ENCODE measurements around the gene MCRIP1.

- TF ChIP-seq, protein P1, sequence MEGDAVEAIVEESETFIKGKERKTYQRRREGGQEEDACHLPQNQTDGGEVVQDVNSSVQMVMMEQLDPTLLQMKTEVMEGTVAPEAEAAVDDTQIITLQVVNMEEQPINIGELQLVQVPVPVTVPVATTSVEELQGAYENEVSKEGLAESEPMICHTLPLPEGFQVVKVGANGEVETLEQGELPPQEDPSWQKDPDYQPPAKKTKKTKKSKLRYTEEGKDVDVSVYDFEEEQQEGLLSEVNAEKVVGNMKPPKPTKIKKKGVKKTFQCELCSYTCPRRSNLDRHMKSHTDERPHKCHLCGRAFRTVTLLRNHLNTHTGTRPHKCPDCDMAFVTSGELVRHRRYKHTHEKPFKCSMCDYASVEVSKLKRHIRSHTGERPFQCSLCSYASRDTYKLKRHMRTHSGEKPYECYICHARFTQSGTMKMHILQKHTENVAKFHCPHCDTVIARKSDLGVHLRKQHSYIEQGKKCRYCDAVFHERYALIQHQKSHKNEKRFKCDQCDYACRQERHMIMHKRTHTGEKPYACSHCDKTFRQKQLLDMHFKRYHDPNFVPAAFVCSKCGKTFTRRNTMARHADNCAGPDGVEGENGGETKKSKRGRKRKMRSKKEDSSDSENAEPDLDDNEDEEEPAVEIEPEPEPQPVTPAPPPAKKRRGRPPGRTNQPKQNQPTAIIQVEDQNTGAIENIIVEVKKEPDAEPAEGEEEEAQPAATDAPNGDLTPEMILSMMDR (IDR thresholded peaks at IDR 0.05): no peak
- TF ChIP-seq, protein P2, sequence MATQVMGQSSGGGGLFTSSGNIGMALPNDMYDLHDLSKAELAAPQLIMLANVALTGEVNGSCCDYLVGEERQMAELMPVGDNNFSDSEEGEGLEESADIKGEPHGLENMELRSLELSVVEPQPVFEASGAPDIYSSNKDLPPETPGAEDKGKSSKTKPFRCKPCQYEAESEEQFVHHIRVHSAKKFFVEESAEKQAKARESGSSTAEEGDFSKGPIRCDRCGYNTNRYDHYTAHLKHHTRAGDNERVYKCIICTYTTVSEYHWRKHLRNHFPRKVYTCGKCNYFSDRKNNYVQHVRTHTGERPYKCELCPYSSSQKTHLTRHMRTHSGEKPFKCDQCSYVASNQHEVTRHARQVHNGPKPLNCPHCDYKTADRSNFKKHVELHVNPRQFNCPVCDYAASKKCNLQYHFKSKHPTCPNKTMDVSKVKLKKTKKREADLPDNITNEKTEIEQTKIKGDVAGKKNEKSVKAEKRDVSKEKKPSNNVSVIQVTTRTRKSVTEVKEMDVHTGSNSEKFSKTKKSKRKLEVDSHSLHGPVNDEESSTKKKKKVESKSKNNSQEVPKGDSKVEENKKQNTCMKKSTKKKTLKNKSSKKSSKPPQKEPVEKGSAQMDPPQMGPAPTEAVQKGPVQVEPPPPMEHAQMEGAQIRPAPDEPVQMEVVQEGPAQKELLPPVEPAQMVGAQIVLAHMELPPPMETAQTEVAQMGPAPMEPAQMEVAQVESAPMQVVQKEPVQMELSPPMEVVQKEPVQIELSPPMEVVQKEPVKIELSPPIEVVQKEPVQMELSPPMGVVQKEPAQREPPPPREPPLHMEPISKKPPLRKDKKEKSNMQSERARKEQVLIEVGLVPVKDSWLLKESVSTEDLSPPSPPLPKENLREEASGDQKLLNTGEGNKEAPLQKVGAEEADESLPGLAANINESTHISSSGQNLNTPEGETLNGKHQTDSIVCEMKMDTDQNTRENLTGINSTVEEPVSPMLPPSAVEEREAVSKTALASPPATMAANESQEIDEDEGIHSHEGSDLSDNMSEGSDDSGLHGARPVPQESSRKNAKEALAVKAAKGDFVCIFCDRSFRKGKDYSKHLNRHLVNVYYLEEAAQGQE (IDR thresholded peaks at IDR 0.05; ENCODE audit: insufficient read depth in 1 of 2, low read depth in 2 of 2, low read length in 1 of 2): no peak
- no peak for TF ChIP-seq SIN3A (IDR thresholded peaks at IDR 0.05; ENCODE audit: borderline replicate concordance, insufficient read depth, low read depth, low read length)
- no peak for TF ChIP-seq POLR2AphosphoS5 (IDR thresholded peaks at IDR 0.05; ENCODE audit: low read depth, low read length)
These were observed 11.3 kb upstream of the MCRIP1 start for GRCh38 chr17:81844327-81844851.
